IPS DF 19.7 (cell line): Measurements from ENCODE around the gene SLC1A7.

Experiments
- DNase-seq: peaks from one replicate; pipeline ENCODE4 v3.0.0-alpha.2; 2013; ENCODE audit warnings: low read depth, low spot score

Gene SLC1A7

GRCh38 chr1:53091841-53092645, 50.4 kb downstream of the SLC1A7 start:
- DNase-seq = no peak

- no peak for DNase-seq
Observed at GRCh38 chr1:53090227-53091147, 52.0 kb downstream of the SLC1A7 start.

GRCh38 chr1:53089478-53090226, 52.8 kb downstream of the SLC1A7 start:
- DNase-seq = no peak

- no peak for DNase-seq
Observed at GRCh38 chr1:53088616-53089300, 53.7 kb downstream of the SLC1A7 start.

- DNase-seq = no peak
Observed at GRCh38 chr1:53087332-53088285, 54.8 kb downstream of the SLC1A7 start.

- DNase-seq = no peak
Observed at GRCh38 chr1:53086491-53087070, 55.9 kb downstream of the SLC1A7 start.

- DNase-seq = no peak
Observed at GRCh38 chr1:53085405-53085804, 57.0 kb downstream of the SLC1A7 start.

- DNase-seq = no peak
Observed at GRCh38 chr1:53084589-53084971, 57.9 kb downstream of the SLC1A7 start.

- DNase-seq = no peak
Observed at GRCh38 chr1:53083636-53084588, 58.5 kb downstream of the SLC1A7 start.

- no peak for DNase-seq
Observed at GRCh38 chr1:53082826-53083455, 59.5 kb downstream of the SLC1A7 start.

GRCh38 chr1:53081384-53082066, 60.9 kb downstream of the SLC1A7 start:
- DNase-seq = no peak

GRCh38 chr1:53080769-53081168, 61.7 kb downstream of the SLC1A7 start:
- no peak for DNase-seq

GRCh38 chr1:53080041-53080440, 62.4 kb downstream of the SLC1A7 start:
- no peak for DNase-seq

- no peak for DNase-seq
Observed at GRCh38 chr1:53079251-53079650, 63.2 kb downstream of the SLC1A7 start.

GRCh38 chr1:53078333-53079101, 63.9 kb downstream of the SLC1A7 start:
- no peak for DNase-seq

GRCh38 chr1:53077599-53077965, 64.9 kb downstream of the SLC1A7 start:
- DNase-seq = no peak
